C4-2B (cell line): ENCODE measurements around the gene ITGA11.

Source experiments
- ZFX ChIP-seq: fragments of 450-650 bp; IDR thresholded peaks from 2 replicates; pipeline ENCODE4 v1.6.1; 2017
- TF ChIP-seq, protein P1 (sequence below): fragments of 450-650 bp; conservative IDR thresholded peaks from 2 replicates; pipeline ENCODE4 v1.5.1; 2017; ENCODE audit warnings: mild to moderate bottlenecking

DNA sequence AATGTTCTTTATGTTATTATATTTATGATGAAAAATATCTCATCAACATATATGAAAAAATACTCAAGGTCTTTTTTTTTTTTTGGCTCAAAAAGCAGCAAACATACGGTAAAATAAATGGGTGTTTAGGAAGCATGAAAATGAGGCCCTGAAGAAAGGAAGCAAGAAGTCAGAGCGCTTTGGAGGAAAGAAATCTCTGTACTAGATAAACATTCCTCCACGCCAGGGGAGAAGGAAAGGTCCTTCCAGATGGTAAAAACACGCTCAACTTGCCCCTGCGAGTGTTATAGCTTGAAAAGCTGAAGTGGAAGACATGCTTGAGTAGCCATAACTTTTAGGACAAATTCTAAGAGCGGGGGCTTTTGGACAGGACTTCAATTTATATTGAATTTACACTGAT is 101.5 kb downstream of the ITGA11 start:
- TF ChIP-seq, protein P1, sequence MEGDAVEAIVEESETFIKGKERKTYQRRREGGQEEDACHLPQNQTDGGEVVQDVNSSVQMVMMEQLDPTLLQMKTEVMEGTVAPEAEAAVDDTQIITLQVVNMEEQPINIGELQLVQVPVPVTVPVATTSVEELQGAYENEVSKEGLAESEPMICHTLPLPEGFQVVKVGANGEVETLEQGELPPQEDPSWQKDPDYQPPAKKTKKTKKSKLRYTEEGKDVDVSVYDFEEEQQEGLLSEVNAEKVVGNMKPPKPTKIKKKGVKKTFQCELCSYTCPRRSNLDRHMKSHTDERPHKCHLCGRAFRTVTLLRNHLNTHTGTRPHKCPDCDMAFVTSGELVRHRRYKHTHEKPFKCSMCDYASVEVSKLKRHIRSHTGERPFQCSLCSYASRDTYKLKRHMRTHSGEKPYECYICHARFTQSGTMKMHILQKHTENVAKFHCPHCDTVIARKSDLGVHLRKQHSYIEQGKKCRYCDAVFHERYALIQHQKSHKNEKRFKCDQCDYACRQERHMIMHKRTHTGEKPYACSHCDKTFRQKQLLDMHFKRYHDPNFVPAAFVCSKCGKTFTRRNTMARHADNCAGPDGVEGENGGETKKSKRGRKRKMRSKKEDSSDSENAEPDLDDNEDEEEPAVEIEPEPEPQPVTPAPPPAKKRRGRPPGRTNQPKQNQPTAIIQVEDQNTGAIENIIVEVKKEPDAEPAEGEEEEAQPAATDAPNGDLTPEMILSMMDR, result no peak
- no peak for TF ChIP-seq ZFX
